HG03095 (cell line): Measurements from ENCODE around the gene FAR2.
"Not testable (repeated sequence)": the region's sequence is repeated elsewhere in the genome, so short reads cannot be mapped to it uniquely, and the experiment has no call there.

Source experiments
- ATAC-seq: cut with Tn5 transposase; IDR thresholded peaks from one replicate; pipeline ENCODE4 v1.9.1; 2021; ENCODE audit warnings: moderate library complexity; ENCODE audit not compliant: unreplicated experiment

Gene FAR2

GRCh38 chr12:29230800-29231560 lies 81.9 kb downstream of the FAR2 start:
- ATAC-seq: no peak

- no peak for ATAC-seq
Observed at GRCh38 chr12:29232086-29232485, 83.0 kb downstream of the FAR2 start.

GRCh38 chr12:29234552-29234951 lies 85.5 kb downstream of the FAR2 start:
- no peak for ATAC-seq

DNA sequence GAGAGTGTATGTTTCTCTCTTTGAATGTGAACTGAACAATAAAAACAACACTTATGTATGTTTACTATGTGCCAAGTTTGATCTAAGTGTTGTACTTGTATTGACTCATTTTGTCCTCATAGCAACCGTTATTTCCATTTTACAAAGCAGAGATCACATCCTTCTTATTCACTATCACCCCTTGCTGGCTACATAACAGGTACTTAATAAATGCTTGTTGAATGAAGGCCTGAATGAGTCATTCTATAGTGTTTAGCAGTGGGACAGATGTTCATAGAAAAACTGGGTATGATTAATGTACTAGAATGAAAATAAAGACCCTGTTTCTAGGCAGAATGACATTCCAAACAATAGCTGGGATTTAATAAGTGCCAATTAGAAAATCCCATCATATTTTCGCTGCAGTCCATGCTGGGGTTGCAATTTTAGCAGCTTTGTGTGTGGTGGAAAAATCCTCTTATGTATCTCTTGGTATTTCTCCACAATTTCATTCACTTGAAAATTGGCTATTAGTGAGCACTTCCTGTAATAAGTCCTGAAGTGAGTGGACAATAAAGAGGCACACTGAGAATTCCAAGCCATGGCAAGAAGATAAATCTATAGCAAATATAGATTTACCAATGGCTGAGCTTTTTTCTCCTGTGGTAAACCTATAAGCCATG lies 86.0 kb downstream of the FAR2 start:
- no peak for ATAC-seq

DNA sequence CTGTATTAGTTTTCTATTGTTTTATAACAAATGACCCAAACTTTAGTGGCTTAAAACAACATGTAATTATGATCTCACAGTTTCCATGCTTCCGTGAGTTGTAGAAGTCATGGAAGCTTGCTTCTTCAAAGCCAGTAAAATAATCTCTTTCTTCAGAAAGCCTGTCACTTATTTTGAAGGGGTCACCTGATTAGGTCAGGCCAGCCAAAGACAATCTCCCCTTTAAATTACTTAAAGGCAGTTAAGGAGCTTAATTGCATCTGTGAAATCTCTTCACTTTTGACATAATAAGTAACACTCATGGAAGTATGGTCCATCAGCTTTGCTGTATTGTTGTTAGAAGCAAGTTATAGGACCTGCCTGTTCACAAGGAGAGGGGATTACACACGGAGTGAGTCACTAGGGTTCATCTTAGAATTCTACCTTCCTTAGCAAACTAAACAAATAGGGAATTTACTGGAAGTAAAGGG lies 89.8 kb downstream of the FAR2 start:
- no peak for ATAC-seq

GRCh38 chr12:29239336-29239735 lies 90.3 kb downstream of the FAR2 start:
- no peak for ATAC-seq

GRCh38 chr12:29240441-29240840 lies 91.4 kb downstream of the FAR2 start:
- no peak for ATAC-seq

GRCh38 chr12:29241821-29242591 lies 92.9 kb downstream of the FAR2 start:
- ATAC-seq: peak; percentile 80

DNA sequence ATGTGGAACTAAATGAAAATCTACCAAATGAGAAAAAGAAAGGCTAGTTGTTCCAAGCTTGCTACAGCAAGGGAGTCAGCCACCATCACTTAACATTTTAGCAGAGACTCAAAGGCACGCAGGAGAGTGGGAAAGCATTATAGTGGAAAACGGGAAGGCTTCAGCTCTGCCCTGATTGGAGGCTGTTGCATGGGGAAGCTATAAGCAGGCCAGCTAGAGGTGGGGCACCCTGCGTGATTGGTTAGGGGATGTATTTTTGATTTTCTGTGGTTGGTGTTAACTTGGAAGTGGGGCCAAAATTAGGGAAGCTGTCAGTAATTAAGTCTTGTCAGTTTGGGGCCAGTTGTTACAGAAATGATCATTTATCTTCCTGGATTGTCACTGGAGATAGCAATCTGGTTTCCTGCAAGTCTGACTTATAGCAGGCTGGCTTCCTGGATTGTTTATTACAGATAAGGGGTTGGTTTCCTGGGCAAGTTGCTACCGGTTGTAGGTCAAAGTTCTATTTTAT lies 93.9 kb downstream of the FAR2 start:
- no peak for ATAC-seq

DNA sequence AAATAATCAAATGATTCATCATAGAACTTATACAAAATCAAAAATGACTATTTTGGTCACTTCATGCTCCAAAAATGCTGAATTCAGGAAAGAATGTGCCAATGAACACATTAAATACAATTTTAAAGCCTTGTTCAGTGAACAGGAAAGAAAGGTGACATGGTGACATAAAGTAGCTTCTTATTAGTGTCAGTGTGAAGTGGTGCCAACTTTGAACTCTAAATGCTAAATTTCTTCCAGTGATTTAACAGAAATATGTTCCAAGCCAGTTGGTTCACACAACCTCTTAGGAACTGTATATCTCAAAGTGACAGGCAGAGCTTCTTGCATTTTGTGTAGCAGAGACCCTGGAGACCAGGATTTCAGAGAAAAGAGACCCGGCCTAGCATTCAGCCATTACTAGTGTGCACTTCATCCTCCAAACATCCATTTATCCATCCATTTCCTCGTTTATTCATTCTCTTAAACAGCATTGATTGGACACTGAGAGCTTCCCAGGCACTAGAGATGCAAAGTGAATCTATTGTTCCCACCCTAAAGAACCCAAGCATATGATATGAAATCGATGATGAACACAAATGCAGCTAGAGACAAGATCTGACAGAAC lies 95.2 kb downstream of the FAR2 start:
- ATAC-seq: no peak

DNA sequence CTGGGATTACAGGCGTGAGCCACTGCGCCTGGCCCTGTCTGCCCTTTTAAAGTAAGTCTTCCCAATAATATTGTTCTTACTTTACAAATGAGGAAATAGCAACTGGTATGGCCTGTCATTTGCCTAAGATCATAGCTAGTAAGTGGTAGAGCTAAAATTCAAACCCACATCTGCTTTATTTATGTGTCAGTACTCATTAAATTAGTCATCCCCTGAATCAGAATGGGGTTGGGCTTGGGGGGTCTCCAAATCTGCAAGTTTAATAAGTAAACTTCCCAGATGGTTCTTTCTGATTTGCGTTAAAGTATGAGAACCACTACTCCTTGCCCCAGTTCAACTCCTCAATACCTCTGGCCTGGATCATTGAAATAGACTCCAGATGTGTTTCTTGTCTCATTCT lies 96.2 kb downstream of the FAR2 start:
- no peak for ATAC-seq

DNA sequence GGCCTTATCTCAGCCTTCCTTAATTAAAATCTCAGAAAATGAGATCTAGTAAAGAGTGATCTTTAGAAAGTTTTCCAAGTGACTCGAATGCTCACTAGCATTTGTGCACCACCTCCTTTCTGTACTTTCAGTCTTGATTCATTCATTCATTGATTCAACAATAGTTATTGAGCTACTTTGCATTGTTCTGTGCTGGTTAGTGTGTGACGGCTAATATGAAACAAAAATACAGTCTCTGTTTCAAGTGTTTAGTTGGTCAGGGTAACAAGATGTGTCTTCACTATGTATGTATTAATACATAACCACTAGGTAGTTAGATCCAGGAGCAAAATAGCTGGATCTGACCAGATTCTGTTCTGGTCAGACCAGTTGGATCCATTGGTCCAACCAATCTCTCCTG lies 100.9 kb downstream of the FAR2 start:
- ATAC-seq: no peak

DNA sequence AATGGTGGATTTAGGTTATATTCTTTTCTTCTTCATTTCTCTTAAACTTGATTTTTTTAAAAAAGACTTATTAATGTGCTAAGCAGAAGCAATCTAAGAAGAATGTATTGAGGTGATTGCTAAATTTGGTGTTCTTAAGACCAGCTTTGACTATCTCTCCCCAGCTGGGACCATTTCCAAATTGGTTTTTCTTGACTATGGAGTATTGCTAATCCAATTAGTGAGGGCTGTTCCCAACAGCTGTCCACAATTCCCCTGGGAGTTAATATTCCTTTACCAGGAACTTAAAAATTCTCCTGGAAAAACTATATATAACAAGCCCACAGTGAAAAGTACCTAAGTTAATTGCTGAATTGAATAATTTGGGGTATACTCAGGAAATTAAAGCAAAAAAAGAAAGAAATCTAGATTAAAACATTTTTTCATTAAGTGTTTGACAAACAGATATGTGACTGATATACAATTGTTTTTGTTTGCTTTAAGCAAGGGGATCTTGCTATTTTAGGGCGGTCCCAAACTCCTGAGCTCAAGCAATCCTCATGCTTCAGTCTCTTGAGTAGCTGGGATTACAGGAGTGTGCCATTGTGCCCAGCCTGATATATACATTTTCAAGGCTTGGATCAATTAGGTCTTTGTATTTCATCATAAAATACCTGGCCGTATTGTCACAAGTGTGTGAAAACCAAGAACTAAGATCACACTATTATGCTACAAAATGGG lies 105.0 kb downstream of the FAR2 start:
- ATAC-seq: no peak

- no peak for ATAC-seq
Observed at GRCh38 chr12:29255042-29255441, 106.0 kb downstream of the FAR2 start.

GRCh38 chr12:29256598-29256997 lies 107.5 kb downstream of the FAR2 start:
- ATAC-seq: no peak

DNA sequence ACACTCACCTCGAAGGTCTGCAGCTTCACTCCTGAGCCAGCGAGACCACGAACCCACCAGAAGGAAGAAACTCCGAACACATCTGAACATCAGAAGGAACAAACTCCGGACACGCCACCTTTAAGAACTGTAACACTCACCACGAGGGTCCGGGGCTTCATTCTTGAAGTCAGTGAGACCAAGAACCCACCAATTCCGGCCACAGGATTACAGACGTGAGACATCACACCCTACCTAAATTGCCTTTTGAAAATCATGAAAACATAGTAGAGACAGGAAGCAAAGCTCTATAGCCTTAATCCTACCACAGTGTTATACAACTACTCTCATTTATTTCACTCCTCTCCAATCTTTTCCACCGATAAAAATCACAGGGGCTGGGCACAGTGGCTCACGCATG lies 108.6 kb downstream of the FAR2 start:
- ATAC-seq: not testable (repeated sequence)

DNA sequence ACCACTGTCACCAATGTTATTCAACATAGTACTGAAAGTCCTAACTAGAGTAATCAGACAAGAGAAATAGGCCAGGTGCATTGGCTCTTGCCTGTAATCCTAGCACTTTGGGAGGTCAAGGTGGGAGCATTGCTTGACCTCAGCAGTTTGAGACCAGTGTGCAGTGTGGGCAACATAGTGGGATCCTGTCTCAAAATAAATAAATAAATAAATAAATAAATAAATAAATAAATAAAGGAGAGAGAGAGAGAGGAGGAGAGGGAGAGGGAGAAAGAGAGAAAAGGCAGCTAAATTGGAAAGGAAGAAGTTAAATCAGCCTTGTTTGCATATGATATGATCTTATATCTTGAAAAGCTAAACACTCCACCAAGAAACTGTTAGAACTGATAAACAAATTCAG lies 115.3 kb downstream of the FAR2 start:
- no peak for ATAC-seq

GRCh38 chr12:29269706-29270408 lies 120.8 kb downstream of the FAR2 start:
- no peak for ATAC-seq

- ATAC-seq: no peak
Observed at GRCh38 chr12:29270446-29270845, 121.4 kb downstream of the FAR2 start.
